HG02588 (cell line): ENCODE results near the gene IRF2BP2.
A peak's percentile ranks its signal among the peaks of the same experiment; 100 is the strongest.
"Not testable (repeated sequence)": the region's sequence is repeated elsewhere in the genome, so short reads cannot be mapped to it uniquely, and the experiment has no call there.

Experiments used
- ATAC-seq: cut with Tn5 transposase; IDR thresholded peaks from one replicate; pipeline ENCODE4 v1.9.1; 2021; ENCODE audit warnings: mild to moderate bottlenecking, moderate library complexity; ENCODE audit not compliant: unreplicated experiment

The IRF2BP2 gene

DNA sequence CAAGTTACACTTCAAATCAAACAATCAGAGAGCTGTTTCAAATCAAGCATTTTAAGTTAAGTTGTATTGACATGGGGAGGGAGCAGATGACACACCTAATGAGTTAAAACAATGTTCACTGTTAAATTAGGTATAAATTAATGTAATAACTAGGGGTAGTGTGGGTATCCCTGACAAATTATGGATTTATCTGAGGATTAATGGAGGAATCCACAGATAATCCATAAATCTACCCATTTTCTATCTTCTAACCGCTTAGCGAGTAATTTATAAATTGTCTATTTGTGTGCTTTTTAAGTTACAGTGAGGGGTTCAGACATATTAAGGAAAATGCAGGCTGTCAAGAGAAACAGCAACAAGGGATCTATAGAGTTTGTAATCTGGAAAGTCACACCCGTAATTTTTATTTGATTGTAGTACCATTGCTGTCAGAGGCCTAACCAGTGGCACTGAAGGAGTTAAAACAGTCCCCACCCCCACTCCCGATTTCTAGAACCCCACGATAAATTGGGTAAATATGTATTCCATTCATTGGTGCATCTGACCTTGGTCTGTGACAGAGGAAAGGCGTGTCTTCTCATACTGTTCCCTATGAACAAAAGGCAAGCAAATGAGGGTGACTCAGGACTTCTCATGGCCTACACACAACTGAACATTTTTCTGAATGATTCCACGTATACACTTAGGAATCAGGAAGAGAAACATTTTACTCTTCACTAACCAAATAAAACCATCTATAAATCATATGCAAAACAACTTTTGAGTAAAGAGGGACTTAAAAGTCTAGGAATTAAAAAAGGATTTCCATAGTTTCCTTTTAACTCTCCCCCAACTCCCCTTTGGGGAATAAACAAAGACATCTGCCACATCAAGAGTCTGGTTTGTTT lies 7.4 kb downstream of the IRF2BP2 start:
- no peak for ATAC-seq

DNA sequence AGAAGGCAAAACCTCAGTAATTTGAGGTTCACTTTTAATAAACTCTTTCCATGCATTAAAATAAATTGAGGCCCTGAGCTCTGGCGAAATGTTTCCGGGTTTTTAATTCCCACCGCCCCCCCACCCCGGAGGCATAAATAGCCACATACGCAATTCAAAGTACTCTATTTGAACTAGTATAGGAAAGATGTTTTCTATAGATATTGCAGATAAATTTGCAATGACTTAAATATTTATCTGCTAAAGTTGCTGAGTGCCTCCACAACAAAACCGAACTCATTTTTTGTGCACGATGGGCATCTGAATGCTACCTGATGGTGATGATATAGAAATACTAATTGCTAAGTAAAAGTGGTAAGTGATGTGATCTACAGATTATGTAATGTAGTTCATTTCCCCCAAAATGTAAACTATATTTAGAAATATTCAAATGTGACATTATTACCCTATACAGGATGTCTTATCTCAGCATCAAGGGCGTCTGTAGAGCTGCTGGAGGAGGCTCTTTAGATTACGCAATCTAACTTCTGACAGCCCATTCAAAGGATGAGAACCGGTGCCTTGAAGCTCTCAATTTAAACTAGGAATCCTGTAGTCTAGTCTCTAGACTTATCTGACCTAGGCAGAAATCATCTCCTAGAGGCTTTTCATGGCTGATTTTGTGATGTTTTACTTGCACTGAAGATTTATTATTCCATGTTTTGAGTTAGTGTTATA lies 8.5 kb downstream of the IRF2BP2 start:
- ATAC-seq: no peak

DNA sequence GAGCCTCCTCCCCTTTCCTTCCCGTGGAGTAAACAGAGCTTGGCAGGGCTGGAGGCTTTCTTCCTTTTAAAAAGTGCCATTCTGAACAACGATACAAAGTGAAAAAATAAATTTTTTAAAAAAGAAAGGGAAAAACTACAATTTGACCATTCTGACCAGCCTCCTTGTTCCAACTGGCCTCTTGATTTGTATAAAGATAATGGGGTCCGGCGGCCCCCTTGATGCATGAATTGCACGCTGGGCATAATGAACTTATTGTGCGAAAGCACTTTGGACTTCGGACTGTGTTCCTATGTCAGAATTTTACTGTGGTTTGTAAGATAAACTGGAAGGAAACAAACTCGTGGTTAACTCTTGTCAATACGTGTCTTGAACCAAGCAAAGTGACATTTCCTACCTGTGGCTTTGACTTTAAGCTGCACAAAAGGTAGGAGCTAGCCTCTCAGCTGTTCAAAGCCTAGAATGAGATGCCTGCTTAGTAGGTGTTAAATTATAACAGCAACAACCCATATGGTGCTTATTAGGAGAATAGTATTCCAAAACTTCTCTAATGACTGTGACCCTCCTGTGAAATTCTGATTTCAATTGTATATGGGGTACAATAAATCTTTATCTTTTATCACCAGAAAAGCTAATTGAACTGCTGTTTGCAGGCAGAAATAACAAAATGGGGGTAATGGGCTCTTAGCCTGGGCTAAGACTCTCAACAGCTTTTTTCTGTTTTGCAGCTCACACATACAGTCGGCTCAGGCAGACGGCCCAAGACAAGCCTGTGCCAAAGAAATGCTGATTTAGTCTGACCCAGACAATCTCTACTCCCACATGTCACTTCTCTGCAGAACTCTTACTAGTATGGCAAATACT lies 9.3 kb downstream of the IRF2BP2 start:
- no peak for ATAC-seq

DNA sequence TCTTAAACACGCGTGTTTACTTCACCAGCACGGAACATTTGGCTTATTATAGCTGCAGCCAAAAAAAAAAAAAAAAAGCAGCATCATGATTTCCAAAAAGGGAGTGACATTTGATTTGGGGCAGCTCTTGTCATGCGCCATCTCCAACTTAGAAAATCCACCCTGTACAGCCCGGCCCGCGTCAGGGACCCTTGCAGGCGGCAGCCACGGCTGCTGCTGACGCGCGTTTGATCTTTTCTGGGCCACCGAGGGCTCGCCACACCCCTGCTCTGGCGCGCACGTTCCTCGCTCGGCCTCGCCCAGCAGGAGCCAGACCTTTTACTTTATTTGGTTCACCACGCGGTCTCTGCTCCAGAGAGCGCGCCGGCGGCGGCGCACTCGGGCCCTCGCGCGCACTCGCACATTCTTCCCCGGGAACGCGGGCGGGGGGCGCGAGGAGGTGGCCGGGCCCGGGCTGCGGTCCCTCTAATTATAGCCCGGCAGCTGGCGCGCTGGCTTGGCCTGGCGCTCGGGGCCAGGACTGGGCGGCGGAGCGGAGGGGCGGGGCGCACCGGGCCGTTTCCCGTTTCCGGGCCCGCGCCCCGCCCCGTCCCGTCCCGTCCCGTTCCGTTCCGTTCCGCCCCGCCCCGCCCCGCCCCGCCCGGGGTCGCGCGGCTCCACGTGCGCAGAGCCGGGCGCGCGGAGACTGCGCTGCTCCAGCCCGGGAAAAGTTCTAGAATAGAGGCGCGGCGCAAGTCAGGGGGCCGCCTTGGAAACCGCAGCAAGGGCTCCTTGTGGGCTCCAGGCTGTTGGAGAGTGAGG lies 10.2 kb downstream of the IRF2BP2 start:
- peak; percentile 73 for ATAC-seq

DNA sequence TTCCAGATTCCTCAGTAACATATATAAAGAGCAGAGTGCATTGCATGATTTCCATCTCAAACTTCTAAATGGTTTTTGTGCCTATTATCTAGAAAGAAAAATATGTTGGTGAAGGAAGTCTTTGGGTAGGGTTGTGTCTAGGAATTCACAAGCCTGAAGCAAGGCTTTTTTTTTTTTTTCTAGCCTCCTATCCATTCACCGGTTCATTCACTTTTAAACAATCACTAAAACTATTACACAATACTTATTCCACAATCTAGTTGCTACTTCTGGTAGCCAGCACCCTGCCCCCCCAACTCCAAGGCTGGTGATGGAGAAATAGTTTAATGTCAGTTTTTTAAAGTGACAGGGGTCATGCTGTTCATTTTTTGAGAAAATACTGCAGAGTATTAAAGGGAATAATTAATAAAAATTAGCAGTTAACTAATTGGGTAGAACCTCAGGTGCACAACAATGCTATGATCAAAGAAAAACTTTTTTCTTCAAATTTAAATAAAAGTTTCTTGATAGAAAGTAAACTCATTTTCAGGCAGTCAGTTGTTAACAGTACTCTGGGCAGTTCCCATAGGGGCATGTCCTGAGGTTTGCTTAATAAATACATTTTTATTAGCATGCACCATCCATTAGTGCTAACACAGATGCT lies 10.9 kb downstream of the IRF2BP2 start:
- no peak for ATAC-seq

DNA sequence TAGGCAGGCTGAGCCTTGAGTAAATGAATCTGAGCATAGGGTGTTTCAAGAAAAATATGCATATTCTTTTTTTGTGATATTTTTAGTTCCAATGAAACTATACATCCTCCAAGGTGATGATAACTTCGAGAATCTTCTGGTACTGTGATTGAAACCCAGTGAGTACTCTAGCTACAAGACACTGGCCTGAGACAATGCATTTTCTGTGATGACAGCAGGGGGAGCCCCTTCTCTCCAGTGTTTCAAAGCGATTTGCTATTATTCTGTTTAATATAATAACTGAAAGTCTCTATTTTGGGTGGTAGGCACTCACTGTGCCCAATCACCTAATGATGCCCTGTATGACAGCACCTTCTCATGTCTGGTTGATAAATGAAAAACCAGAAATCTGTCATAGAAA lies 12.1 kb downstream of the IRF2BP2 start:
- ATAC-seq: no peak

DNA sequence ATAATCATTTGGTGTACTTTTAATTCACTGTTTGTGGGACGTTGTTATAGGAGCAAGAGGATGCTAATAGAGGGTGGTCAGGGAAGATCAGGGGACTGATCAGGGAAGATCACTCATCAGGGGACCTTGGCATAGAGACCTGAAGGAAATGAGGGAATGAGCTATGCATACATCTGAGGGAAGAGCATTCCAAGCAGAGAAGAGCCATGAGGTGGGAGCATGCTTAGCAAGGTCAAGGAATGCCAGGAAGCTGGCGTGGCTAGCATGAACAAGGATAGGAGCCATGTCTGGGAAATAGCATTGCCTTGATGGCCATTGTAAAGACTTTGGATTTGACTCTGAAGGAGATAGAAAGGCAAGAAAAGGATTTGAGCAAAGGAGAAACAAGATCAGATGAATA lies 14.1 kb downstream of the IRF2BP2 start:
- ATAC-seq: no peak

DNA sequence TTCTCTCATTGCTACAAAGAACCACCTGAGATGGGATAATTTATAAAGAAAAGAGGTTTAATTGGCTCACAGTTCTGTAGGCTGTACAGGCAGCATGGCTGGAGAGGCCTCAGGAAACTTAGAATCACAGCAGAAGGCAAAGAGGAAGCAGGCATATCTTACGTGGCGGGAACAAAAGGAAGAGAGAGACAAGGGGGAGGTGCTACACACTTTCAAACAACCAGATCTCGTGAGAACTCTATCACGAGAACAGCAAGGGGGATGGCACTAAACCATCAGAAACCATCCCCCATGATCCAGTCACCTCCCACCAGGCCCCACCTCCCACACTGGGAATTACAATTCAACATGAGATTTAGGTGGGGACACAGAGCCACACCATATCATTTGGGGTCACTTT lies 15.4 kb downstream of the IRF2BP2 start:
- ATAC-seq: not testable (repeated sequence)

DNA sequence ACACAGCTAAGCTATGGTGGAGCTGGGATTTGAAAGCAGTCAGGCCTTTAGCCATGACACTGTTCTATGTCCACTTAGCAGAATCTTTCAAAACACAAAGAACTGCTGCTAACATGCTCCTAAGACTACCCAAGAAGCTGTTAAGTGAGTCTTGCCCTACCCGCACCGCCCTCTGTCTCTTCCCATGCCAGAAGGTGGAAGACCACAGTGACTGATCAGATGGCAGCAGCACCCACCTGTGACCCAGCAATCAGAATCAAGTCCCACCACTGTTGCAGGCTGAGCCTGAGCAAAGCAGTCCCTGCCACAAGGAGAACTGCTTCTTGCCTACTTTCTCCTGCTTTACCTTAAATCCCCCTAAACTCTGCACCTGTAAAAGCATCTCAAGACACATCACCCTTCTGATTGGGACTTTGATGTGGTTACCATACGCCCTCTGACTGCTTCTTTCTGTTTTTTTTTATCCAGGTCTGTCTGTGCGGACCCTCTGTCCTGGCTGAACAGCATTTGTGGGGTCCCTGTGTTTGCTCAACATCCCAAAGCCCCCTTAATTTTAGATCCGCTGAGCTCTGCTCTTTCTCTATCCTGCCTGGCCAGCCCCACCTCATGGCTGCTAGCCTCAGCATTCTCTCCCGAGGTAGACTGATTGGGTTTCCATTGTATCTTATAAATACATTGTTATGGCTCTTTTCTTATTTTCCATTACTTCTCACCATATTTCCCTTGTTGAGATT lies 16.0 kb downstream of the IRF2BP2 start:
- ATAC-seq: no peak

DNA sequence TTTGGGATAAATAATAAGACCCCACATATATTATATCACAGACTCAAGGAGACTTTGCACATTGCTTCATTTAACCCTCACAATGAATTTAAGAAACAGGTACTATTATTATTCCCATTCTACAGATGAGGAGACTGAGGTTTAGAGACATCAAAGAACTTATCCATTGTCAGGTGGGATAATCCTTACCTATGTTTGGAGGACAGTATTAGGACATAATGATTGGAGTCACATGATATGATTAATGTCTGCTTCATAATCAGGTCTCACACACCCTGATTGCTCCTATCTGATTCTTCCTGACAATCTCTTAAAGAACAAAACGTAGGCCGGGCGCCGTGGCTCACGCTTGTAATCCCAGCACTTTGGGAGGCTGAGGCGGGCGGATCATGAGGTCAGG lies 16.9 kb downstream of the IRF2BP2 start:
- ATAC-seq: no peak

DNA sequence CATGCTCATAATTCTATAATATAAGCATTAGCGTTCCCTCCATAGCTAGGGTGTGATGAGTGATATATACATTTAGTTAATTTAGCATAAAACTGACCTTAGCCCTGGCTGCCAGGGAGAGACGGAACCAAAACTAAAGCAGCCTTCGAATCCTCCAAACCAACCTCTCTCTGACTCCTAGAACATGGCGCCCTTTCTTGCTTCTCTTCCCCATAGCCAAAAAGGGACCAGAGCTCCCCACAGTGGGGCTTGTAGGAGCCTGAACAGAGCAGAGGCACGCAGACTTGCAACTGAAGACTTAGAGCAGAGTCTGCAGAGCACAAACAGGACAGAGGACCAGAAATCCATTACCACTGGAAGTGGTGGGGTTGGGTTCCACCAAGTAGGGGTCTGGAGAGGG lies 17.7 kb downstream of the IRF2BP2 start:
- ATAC-seq: no peak

DNA sequence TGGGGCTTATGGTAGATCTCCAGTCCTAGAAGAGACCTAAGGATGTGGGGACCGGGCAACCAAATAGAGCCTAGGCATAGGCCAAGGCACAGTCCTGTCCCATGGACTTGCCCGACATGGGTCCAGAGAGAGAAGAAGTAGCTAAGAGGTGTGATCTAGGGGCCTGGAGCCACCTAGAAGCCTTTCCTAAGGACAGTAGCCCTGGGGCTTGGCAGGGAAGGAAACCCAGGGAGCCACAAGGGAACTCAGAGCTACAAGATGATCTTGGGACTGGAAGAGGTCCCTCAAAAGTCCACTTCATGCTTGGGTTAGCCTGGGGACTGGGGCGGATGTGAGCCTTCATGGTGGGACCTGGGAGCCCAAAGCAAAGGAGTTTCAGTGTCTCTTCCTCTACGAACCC lies 18.8 kb downstream of the IRF2BP2 start:
- ATAC-seq: no peak

DNA sequence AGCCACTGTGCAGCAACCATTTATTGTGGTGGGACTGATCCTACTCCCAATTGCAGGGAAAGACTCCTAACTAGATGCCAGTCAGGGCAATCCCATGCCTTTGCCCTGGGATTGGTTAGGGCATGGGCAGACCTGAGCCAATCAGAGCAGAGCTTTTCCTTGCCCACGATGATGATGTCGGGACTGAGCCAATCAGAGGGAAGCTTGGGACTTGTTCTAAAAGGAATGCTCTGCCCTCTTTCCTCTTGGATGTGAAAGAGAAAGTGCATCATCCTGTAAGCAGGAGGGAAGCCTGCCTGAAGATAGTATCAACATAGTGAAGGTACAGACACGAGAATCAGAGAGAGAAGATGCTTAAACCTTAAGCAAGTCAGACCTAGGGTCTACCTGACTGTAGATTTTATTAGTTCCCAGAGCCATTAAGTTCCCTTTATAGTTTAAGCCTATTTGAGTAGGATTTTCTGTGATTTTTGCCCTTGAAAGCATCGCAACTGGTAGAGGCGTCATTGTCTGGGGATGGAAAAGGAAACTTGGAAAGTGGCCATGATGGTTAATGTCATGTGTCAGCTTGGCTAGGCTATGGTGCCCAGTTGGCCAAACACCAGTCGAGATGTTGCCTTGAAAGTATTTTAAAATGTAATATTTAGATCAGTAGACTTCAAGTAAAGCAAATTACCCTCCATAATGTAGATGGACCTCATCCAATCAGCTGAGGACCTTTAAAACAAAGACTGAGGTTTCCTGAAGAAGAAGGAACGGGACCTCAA lies 19.9 kb downstream of the IRF2BP2 start:
- ATAC-seq: no peak

DNA sequence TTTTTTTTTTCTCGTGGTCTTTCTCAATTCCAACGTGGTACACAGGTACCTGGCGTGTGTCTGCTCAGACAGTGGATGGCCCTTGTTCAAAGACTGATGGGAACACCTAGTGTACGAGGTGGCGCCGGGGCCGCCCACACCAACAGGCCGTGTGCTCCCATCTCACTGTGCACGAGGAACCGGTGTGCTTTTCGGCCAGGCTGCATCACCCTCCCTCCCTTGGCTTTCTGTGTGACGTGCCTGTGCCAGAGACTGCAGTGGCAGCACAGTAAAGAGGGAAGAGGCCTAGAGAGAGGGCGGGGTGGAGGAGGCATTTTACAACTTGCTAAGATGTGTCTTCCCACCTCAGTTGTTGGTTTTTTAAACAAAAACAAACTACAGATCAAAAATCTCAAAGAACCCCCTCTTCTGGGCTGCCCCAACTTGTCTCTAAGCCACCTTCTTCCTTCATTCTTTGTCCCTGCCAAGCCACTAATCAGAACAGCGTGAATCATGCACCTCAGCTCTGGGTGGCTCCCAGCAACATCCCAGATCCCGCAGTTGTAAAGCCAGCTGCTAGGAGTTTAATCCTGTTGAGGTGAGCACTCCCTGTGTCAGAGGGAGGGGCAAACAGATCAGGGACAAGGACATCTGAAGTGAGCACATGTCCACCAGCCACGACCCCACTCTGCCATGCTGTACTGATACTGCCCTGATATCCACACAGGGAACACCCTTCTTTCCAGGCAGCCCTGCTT lies 20.7 kb downstream of the IRF2BP2 start:
- ATAC-seq: no peak

DNA sequence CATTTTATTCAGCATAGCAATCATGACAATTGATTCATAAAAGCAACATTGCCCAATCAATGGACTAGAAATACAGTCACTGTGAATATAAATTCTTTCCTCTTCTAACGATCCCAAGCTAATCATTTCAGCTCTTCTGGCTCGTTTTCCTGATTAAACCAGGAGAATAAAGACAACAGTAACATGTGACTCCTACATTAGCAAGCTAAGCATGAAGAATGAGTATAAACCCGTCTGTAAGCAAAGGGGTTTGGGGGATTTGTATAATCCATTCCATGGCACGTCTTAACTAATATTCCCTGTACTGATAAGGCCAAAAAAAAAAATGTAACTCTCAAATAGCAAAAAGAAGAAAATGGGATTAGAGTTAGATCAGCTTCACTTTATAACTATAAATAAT lies 21.6 kb downstream of the IRF2BP2 start:
- ATAC-seq: no peak

DNA sequence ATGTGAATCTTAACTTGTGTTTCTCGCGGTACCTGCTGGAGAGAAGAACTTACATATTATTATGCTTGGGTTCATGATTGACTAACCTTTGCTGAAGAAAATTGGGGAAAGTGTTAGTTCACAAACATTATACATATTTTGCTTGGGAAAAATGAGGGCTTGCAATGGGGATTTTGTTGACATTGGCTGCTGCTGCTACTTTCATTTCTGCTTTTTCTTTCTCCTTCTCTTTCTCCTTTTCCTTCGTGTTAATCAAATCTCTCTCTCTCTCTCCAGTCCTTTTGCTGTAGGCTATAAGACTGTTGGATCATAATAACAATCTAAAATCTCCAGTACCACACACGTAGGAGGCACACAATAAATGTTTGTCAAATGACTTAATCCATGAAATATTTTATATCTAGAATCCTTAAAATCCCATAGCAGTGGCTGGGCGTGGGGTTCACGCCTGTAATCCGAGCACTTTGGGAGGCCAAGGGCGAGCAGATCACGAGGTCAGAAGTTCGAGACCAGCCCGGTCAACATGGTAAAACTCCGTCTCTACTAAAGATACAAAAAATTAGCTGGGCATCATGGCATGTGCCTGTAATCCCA lies 23.0 kb downstream of the IRF2BP2 start:
- no peak for ATAC-seq

DNA sequence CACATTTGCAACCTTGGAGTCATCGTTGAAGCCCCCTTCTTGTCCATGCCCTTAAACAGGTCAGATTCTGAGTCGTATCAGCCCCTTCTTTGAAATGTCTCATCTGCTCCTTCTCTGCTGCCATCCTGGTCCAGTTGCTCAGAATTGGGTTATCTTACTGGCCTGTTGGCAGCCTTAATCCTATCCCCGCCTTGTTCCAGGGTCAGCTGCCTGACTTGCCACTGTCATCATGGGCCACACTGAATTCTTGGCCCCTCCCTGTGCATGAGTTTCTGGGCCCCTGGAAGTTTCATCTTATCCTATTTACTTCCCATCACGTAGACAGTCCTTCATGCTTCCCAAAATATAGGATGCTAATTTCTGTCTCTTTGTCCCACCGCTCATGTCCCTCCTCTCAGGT lies 23.7 kb downstream of the IRF2BP2 start:
- ATAC-seq: no peak
